WTC11 (cell line): ENCODE measurements around the gene SEPSECS. TPM values are rescaled to one million over a fixed set of nuclear protein-coding genes. Genes with fewer than 3 reads are reported as not detected.

ENCODE experiments used
- E2F4 ChIP-seq: sonication (generic); formaldehyde crosslinking; IDR thresholded peaks from 2 replicates; pipeline ENCODE4 v1.8.1; 2022; ENCODE audit warnings: low read depth, mild to moderate bottlenecking, moderate library complexity, missing genetic modification reagents, borderline replicate concordance
- ESRRA ChIP-seq: sonication (generic); formaldehyde crosslinking; IDR thresholded peaks from 2 replicates; pipeline ENCODE4 v1.8.1; 2022; ENCODE audit warnings: mild to moderate bottlenecking, missing genetic modification reagents, borderline replicate concordance
- ETV6 ChIP-seq: sonication (generic); formaldehyde crosslinking; IDR thresholded peaks from 2 replicates; pipeline ENCODE4 v1.8.1; 2022; ENCODE audit warnings: mild to moderate bottlenecking, missing genetic modification reagents
- FOXJ3 ChIP-seq: sonication (generic); formaldehyde crosslinking; IDR thresholded peaks from 2 replicates; pipeline ENCODE4 v1.9.0; 2021; ENCODE audit warnings: missing genetic modification reagents, mild to moderate bottlenecking, borderline replicate concordance
- FOXP1 ChIP-seq: sonication (generic); formaldehyde crosslinking; IDR thresholded peaks from 2 replicates; pipeline ENCODE4 v1.8.0; 2022; ENCODE audit warnings: missing genetic modification reagents, mild to moderate bottlenecking, moderate library complexity, borderline replicate concordance
- HMGA2 ChIP-seq: fragments of 250-450 bp; sonication (Bioruptor Pico); IDR thresholded peaks from 2 replicates; pipeline ENCODE4 v1.4.0; 2021; ENCODE audit warnings: mild to moderate bottlenecking, moderate library complexity
- HMGXB4 ChIP-seq: sonication (generic); formaldehyde crosslinking; IDR thresholded peaks from 2 replicates; pipeline ENCODE4 v1.8.1; 2023; ENCODE audit warnings: mild to moderate bottlenecking, moderate library complexity, missing genetic modification reagents
- JAZF1 ChIP-seq: fragments of 250-450 bp; sonication (Bioruptor Pico); IDR thresholded peaks from 2 replicates; pipeline ENCODE4 v1.9.0; 2021; ENCODE audit warnings: moderate library complexity, mild to moderate bottlenecking, inconsistent platforms
- KAT7 ChIP-seq: sonication (generic); formaldehyde crosslinking; IDR thresholded peaks from 2 replicates; pipeline ENCODE4 v1.8.1; 2023; ENCODE audit warnings: missing genetic modification reagents, mild to moderate bottlenecking, borderline replicate concordance
- MLX ChIP-seq: sonication (generic); formaldehyde crosslinking; IDR thresholded peaks from 2 replicates; pipeline ENCODE4 v1.8.1; 2023; ENCODE audit warnings: mild to moderate bottlenecking, missing genetic modification reagents, moderate library complexity
- MYBL2 ChIP-seq: sonication (generic); formaldehyde crosslinking; IDR thresholded peaks from 2 replicates; pipeline ENCODE4 v1.8.1; 2023; ENCODE audit warnings: mild to moderate bottlenecking, moderate library complexity, missing genetic modification reagents
- NR1H2 ChIP-seq: sonication (generic); formaldehyde crosslinking; IDR thresholded peaks from 2 replicates; pipeline ENCODE4 v1.9.0; 2021; ENCODE audit warnings: mild to moderate bottlenecking, moderate library complexity, missing genetic modification reagents
- PRDM15 ChIP-seq: sonication (generic); formaldehyde crosslinking; IDR thresholded peaks from 2 replicates; pipeline ENCODE4 v1.8.0; 2022; ENCODE audit warnings: missing genetic modification reagents
- RORB ChIP-seq: fragments of 250-450 bp; sonication (Bioruptor Pico); IDR thresholded peaks from 2 replicates; pipeline ENCODE4 v1.9.0; 2021; ENCODE audit warnings: mild to moderate bottlenecking
- SMAD3 ChIP-seq: sonication (generic); formaldehyde crosslinking; IDR thresholded peaks from 2 replicates; pipeline ENCODE4 v1.8.0; 2022; ENCODE audit warnings: missing genetic modification reagents, mild to moderate bottlenecking, borderline replicate concordance
- SOX15 ChIP-seq: fragments of 250-450 bp; sonication (Bioruptor Pico); IDR thresholded peaks from 2 replicates; pipeline ENCODE4 v1.9.0; 2021; ENCODE audit warnings: mild to moderate bottlenecking
- TEAD1 ChIP-seq: sonication (generic); formaldehyde crosslinking; IDR thresholded peaks from 2 replicates; pipeline ENCODE4 v1.8.0; 2022; ENCODE audit warnings: mild to moderate bottlenecking, missing genetic modification reagents
- USF1 ChIP-seq: sonication (generic); formaldehyde crosslinking; IDR thresholded peaks from 2 replicates; pipeline ENCODE4 v1.8.0; 2022; ENCODE audit warnings: mild to moderate bottlenecking, missing genetic modification reagents
- USF2 ChIP-seq: sonication (generic); formaldehyde crosslinking; IDR thresholded peaks from 2 replicates; pipeline ENCODE4 v1.8.1; 2023; ENCODE audit warnings: mild to moderate bottlenecking, missing genetic modification reagents, moderate library complexity
- ZBTB21 ChIP-seq: sonication (generic); formaldehyde crosslinking; IDR thresholded peaks from 2 replicates; pipeline ENCODE4 v1.8.1; 2023; ENCODE audit warnings: mild to moderate bottlenecking, missing genetic modification reagents, borderline replicate concordance
- ZMAT4 ChIP-seq: fragments of 250-450 bp; sonication (Bioruptor Pico); IDR thresholded peaks from 2 replicates; pipeline ENCODE4 v1.9.0; 2021; ENCODE audit warnings: mild to moderate bottlenecking
- ZNF219 ChIP-seq: sonication (generic); formaldehyde crosslinking; IDR thresholded peaks from 2 replicates; pipeline ENCODE4 v1.8.0; 2023; ENCODE audit warnings: missing genetic modification reagents, mild to moderate bottlenecking, borderline replicate concordance
- ZNF232 ChIP-seq: sonication (generic); formaldehyde crosslinking; IDR thresholded peaks from 2 replicates; pipeline ENCODE4 v1.8.0; 2022; ENCODE audit warnings: mild to moderate bottlenecking, missing genetic modification reagents
- ZNF396 ChIP-seq: fragments of 250-450 bp; sonication (Bioruptor Pico); IDR thresholded peaks from 2 replicates; pipeline ENCODE4 v1.8.0; 2021; ENCODE audit warnings: mild to moderate bottlenecking, moderate library complexity, borderline replicate concordance
- ZNF416 ChIP-seq: fragments of 250-450 bp; sonication (Bioruptor Pico); IDR thresholded peaks from 2 replicates; pipeline ENCODE4 v1.9.0; 2021; ENCODE audit warnings: mild to moderate bottlenecking, inconsistent platforms
- ZNF425 ChIP-seq: fragments of 250-450 bp; sonication (Bioruptor Pico); conservative IDR thresholded peaks from 2 replicates; pipeline ENCODE4 v1.9.0; 2021; ENCODE audit warnings: mild to moderate bottlenecking
- ZNF671 ChIP-seq: fragments of 250-450 bp; sonication (Bioruptor Pico); IDR thresholded peaks from 2 replicates; pipeline ENCODE4 v1.8.0; 2021; ENCODE audit warnings: mild to moderate bottlenecking
- total RNA-seq: library from RNA; stranded (reverse); gene quantifications from 3 replicates; pipeline ENCODE4 v1.2.3, GENCODE V29; 2021

The SEPSECS gene
- total RNA-seq, 1 experiment from 2014 or later = 6.2 TPM

GRCh38 chr4:25159837-25160713 lies at the start of gene SEPSECS (continued):
- TF ChIP-seq HMGXB4 (CRISPR knock-in tag) = peak; percentile 78
- TF ChIP-seq ZNF671 (CRISPR knock-in tag) = no peak
- TF ChIP-seq USF2 (CRISPR knock-in tag) = no peak
- no peak for TF ChIP-seq RORB
- no peak for TF ChIP-seq ZNF425 (CRISPR knock-in tag)
- TF ChIP-seq PRDM15 (CRISPR knock-in tag) = no peak
- TF ChIP-seq KAT7 = no peak
- no peak for TF ChIP-seq MLX (CRISPR knock-in tag)
- no peak for TF ChIP-seq FOXJ3 (CRISPR knock-in tag)
- TF ChIP-seq USF1 (CRISPR knock-in tag) = no peak
- TF ChIP-seq SOX15 (CRISPR knock-in tag) = no peak
- no peak for TF ChIP-seq E2F4
- TF ChIP-seq ZNF219 (CRISPR knock-in tag) = no peak
- TF ChIP-seq TEAD1 (CRISPR knock-in tag) = no peak; the same call in 1 of the 2 replicates
- TF ChIP-seq ZNF416 = 0 out of 2 replicates have a peak, but pooled peaks have one; percentile 67
- peak; percentile 83 for TF ChIP-seq ETV6 (CRISPR knock-in tag)
- no peak for TF ChIP-seq ESRRA
- TF ChIP-seq ZBTB21 (CRISPR knock-in tag) = peak; percentile 67; the same call in 1 of the 2 replicates
- TF ChIP-seq HMGA2 = no peak
- TF ChIP-seq SMAD3 (CRISPR knock-in tag) = no peak
- peak; percentile 100 for TF ChIP-seq FOXP1 (CRISPR knock-in tag)
- no peak for TF ChIP-seq NR1H2
- TF ChIP-seq ZNF232 (CRISPR knock-in tag) = no peak
- no peak for TF ChIP-seq ZMAT4 (CRISPR knock-in tag)
- TF ChIP-seq ZNF396 = no peak
- TF ChIP-seq MYBL2 (CRISPR knock-in tag) = peak; percentile 63; the same call in 1 of the 2 replicates
- no peak for TF ChIP-seq JAZF1 (CRISPR knock-in tag)
